Breast epithelium (tissue), 3 donors: Measurements from ENCODE around the gene PFKL.

ENCODE experiments used
- POLR2A ChIP-seq: fragments of 450-650 bp; IDR thresholded peaks from one replicate; pipeline ENCODE4 v1.6.1; 2016; ENCODE audit warnings: antibody characterized with exemption, mild to moderate bottlenecking, moderate library complexity
- POLR2AphosphoS5 ChIP-seq, 3 donors: sonication (generic); formaldehyde crosslinking; IDR thresholded peaks; one replicate each; pipeline ENCODE4 v1.6.1; 2017; ENCODE audit warnings: antibody characterized with exemption in 3 of 3
- TF ChIP-seq, protein P1 (sequence below), 3 donors: fragments of 450-650 bp; IDR thresholded peaks; one replicate each; pipeline ENCODE4 v1.5.1; 2016 to 2017; ENCODE audit warnings: antibody characterized with exemption in 3 of 3, mild to moderate bottlenecking in 3 of 3, moderate library complexity in 3 of 3

DNA sequence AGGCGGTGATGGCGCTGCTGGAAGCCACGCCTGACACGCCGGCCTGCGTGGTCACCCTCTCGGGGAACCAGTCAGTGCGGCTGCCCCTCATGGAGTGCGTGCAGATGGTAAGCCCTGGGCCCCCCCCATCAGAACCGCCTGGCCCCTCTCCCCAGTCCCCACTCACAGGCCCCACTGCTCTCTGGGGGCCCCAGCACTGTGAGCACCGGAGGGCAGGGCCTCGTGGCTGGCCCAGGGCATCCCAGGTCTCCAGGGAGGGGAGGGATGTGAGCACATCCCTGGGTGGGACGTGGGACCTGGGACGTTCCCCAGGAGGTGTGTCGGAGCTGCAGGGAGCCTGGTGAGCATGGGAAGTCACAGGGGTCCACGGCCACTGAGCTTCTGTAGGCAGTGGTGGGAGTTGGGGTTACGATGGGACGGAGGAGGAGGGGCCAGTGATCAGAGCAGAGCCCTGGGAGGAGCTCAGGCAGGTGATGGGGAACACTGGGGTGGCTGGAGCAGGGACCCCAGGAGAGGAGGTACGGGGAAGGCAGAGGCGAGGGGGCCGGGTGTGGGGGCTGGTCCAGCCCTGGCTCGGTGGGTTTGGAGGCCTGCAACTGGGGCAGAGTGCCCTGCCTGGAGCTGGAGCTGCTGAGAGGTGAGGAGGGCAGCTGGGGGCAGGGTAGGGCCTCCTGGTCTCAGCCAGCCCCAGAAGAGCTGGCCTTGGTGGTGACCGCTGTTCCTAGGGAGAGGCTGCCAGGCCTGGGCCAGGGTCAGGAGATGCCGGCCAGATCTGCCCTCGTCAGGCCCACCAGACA is 18.8 kb downstream of the PFKL start:
- TF ChIP-seq, protein P1, sequence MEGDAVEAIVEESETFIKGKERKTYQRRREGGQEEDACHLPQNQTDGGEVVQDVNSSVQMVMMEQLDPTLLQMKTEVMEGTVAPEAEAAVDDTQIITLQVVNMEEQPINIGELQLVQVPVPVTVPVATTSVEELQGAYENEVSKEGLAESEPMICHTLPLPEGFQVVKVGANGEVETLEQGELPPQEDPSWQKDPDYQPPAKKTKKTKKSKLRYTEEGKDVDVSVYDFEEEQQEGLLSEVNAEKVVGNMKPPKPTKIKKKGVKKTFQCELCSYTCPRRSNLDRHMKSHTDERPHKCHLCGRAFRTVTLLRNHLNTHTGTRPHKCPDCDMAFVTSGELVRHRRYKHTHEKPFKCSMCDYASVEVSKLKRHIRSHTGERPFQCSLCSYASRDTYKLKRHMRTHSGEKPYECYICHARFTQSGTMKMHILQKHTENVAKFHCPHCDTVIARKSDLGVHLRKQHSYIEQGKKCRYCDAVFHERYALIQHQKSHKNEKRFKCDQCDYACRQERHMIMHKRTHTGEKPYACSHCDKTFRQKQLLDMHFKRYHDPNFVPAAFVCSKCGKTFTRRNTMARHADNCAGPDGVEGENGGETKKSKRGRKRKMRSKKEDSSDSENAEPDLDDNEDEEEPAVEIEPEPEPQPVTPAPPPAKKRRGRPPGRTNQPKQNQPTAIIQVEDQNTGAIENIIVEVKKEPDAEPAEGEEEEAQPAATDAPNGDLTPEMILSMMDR (IDR thresholded peaks at IDR 0.05) = no peak
- TF ChIP-seq POLR2A = no peak
- TF ChIP-seq POLR2AphosphoS5 (IDR thresholded peaks at IDR 0.05) = no peak
